ENCODE data around the gene FAM89A. TPM values are rescaled to one million over a fixed set of nuclear protein-coding genes. Genes with fewer than 3 reads are reported as not detected.
A peak's percentile ranks its signal among the peaks of the same experiment; 100 is the strongest.

FAM89A gene
- total and polyA plus RNA-seq, 9 of the 15 experiments (the other 6 are each of a cell fraction or from before 2014, with no cell fraction given) = 8.7 to 66.2 (median 43.3) TPM

GRCh38 chr1:231072502-231073094 lies 32.5 kb upstream of the FAM89A start (continued):
- TF ChIP-seq ZNF592 (IDR thresholded peaks at IDR 0.05) (peak; percentile 92), ZNF589 (CRISPR knock-in tag; IDR thresholded peaks at IDR 0.05; ENCODE audit: low read depth) (peak; percentile 92), MTA2 (IDR thresholded peaks at IDR 0.05; ENCODE audit: low read depth) (no peak), MBD2 (IDR thresholded peaks at IDR 0.05; ENCODE audit: borderline replicate concordance, low read depth) (no peak), ZC3H4 (CRISPR knock-in tag; IDR thresholded peaks at IDR 0.05; ENCODE audit: borderline replicate concordance) (no peak), TAF7 (tag; IDR thresholded peaks at IDR 0.05) (peak; percentile 58), PPARD (CRISPR knock-in tag; IDR thresholded peaks at IDR 0.05) (peak; percentile 78), ARHGAP35 (IDR thresholded peaks at IDR 0.05; ENCODE audit: partially characterized antibody) (no peak), CREB1 (IDR thresholded peaks at IDR 0.05) (no peak), CREB1 (CRISPR knock-in tag; IDR thresholded peaks at IDR 0.05) (no peak), E2F6 (IDR thresholded peaks at IDR 0.05; ENCODE audit: borderline replicate concordance in 1 of 2, extremely low read depth in 1 of 2, insufficient read depth in 1 of 2, insufficient read length in 1 of 2, low read depth in 1 of 2, low read length in 1 of 2, poor library complexity in 1 of 2, severe bottlenecking in 1 of 2) (no peak), ZNF449 (CRISPR knock-in tag; IDR thresholded peaks at IDR 0.05) (peak; percentile 92), GATA2 (CRISPR knock-in tag; IDR thresholded peaks at IDR 0.05) (no peak), RAD21 (CRISPR knock-in tag; conservative IDR thresholded peaks at IDR 0.05 in 1 of 2, IDR thresholded peaks at IDR 0.05 in 1 of 2) (no peak), NFRKB (IDR thresholded peaks at IDR 0.05; ENCODE audit: low read depth) (no peak), PREB (CRISPR knock-in tag; IDR thresholded peaks at IDR 0.05) (no peak), SRF (CRISPR knock-in tag; IDR thresholded peaks at IDR 0.05) (peak in 1 of 2 experiments; percentile 65; a peak in 1 of 4 replicates), DACH1 (IDR thresholded peaks at IDR 0.05; ENCODE audit: partially characterized antibody) (no peak), EHMT2 (IDR thresholded peaks at IDR 0.05) (no peak), KDM1A (IDR thresholded peaks at IDR 0.05) (no peak), BRD4 (IDR thresholded peaks at IDR 0.05) (no peak)

Data from K562 (cell line).